ENCODE data around the gene ZNF865. TPM values are rescaled to one million over a fixed set of nuclear protein-coding genes. Genes with fewer than 3 reads are reported as not detected.
A peak's percentile ranks its signal among the peaks of the same experiment; 100 is the strongest.

Gene ZNF865
- total and polyA plus RNA-seq, 2 of the 8 experiments (the other 6 are each of a cell fraction or from before 2014, with no cell fraction given), result 3.5 to 13.6 TPM

DNA sequence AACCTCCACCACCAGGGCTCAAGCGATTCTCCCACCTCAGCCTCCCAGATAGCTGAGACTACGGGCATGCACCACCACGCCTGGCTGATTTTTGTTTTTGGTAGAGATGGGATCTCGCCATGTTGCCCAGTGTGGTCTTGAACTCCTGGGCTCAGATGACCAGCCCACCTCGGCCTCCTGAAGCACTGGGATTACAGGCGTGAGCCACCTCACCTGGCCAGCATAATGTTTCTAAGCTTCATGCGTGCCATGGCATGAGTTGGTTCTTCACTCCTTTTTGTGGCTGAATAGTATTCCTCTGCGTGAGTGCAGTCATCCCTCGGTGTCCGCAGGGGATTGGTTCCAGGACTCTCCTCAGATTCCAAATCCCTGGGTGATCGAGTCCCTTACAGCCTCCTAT lies 20.6 kb upstream of the ZNF865 start:
- H4K20me1 ChIP-seq (replicated peaks in 1 of 2; ENCODE audit: control insufficient read depth in 1 of 2, insufficient read depth in 2 of 2, low read length in 2 of 2), result no peaks in the 10 kb centered on the region
- no peak overlapping the region for H2BK120ac ChIP-seq (replicated peaks; ENCODE audit: low read depth, low read length)
- ChIA-PET CTCF (ENCODE audit: partially characterized antibody) (interaction anchor here (1.0 to 2.3 kb wide), 3 partner anchors 21 to 54 kb away, joined by 4 to 8 read pairs (median 8); partner anchors contain the start of gene ZNF865), POLR2A (ENCODE audit: partially characterized antibody) (interaction anchor here (1.4 to 5.5 kb wide), 4 partner anchors 14 to 40 kb away, joined by 4 to 42 read pairs (median 8); partner anchors contain the start of genes FIZ1, ZNF524 and ZNF784)
- H2AK5ac ChIP-seq (ENCODE audit: low read depth, low read length), result no peak overlapping the region
- H3K18ac ChIP-seq (ENCODE audit: extremely low read depth, low read length), result no peak overlapping the region
- 84% methylated on average over 11 of the region's 11 CpGs; no CpG with 5 or more reads in 1 of the 2 experiments for WGBS, 2 experiments (ENCODE audit: extremely low coverage in 1 of 2, insufficient coverage in 1 of 2, insufficient read length in 1 of 2, insufficient replicate concordance in 2 of 2, low coverage in 1 of 2, low lambda C conversion rate in 2 of 2, missing lambda C conversion rate in 1 of 2)
- 0 out of 8 replicates have a peak overlapping the region, but pooled peaks of 1 of the 4 experiments have one; percentile 60 for H3K4me3 ChIP-seq (ENCODE audit: extremely low read depth in 1 of 4, insufficient read depth in 2 of 4, low read depth in 3 of 4, low read length in 4 of 4)
- H3K79me1 ChIP-seq (ENCODE audit: low read depth, low read length), result peaks cover 3% of the 10 kb centered on the region; the same call in 1 of the 2 replicates
- no peak for FAIRE-seq
- 0 out of 2 replicates have a peak overlapping the region, but pooled peaks have one; percentile 43 for H2BK20ac ChIP-seq (ENCODE audit: low read length)
- H2BK15ac ChIP-seq (ENCODE audit: low read length), result 0 out of 2 replicates have a peak overlapping the region, but pooled peaks have one; percentile 5
- H3K9ac ChIP-seq (replicated peaks in 1 of 4; ENCODE audit: extremely low read depth in 1 of 4, low read depth in 3 of 4, low read length in 3 of 4), result no peak overlapping the region
- DNase-seq (ENCODE audit: low read depth in 1 of 2, low spot score in 2 of 2), result no peak
- no peak overlapping the region for H3K23ac ChIP-seq (ENCODE audit: insufficient read length)
- no peak overlapping the region; the same call in 1 of the 2 replicates for H4K8ac ChIP-seq (ENCODE audit: extremely low read depth, insufficient read depth, low read length)
- no peak overlapping the region for H3K27ac ChIP-seq (ENCODE audit: low read depth, low read length)
- H3K9me3 ChIP-seq (ENCODE audit: insufficient read depth in 2 of 2, low read depth in 1 of 2, low read length in 1 of 2), result no peaks in the 10 kb centered on the region
- peaks cover 0 to 4% (median 1%) of the 10 kb centered on the region in 4 experiments; a peak in 5 of 7 replicates for H3K4me1 ChIP-seq (replicated peaks in 1 of 4; ENCODE audit: control insufficient read depth in 3 of 4, insufficient read depth in 4 of 4, low read length in 3 of 4)
- peak overlapping the region in 1 of 2 experiments; percentile 73; a peak in 1 of 4 replicates for H3K4me2 ChIP-seq (ENCODE audit: insufficient read depth in 1 of 2, low read depth in 2 of 2, low read length in 2 of 2)
- H2AFZ ChIP-seq (ENCODE audit: low read length), result no peak overlapping the region
- H3K36me3 ChIP-seq (ENCODE audit: control insufficient read depth in 2 of 4, insufficient read depth in 4 of 4, low read length in 3 of 4), result no peaks in the 10 kb centered on the region
- H4K5ac ChIP-seq (ENCODE audit: insufficient read length, low read depth, low read length), result no peak overlapping the region
- TF ChIP-seq SP2 (IDR thresholded peaks at IDR 0.05; ENCODE audit: low read length) (no peak), EP300 (IDR thresholded peaks at IDR 0.05; ENCODE audit: borderline replicate concordance in 1 of 2, low read depth in 2 of 2, low read length in 2 of 2) (no peak), SP1 (IDR thresholded peaks at IDR 0.05; ENCODE audit: low read depth, low read length) (no peak), SIX5 (IDR thresholded peaks at IDR 0.05; ENCODE audit: low read depth, low read length) (no peak), JUN (IDR thresholded peaks at IDR 0.05; ENCODE audit: low read depth, low read length) (no peak), EZH2 (IDR thresholded peaks at IDR 0.05; ENCODE audit: low read depth, low read length, severe bottlenecking) (no peak)
- TF ChIP-seq, protein P1, sequence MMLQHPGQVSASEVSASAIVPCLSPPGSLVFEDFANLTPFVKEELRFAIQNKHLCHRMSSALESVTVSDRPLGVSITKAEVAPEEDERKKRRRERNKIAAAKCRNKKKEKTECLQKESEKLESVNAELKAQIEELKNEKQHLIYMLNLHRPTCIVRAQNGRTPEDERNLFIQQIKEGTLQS (IDR thresholded peaks at IDR 0.05; ENCODE audit: insufficient read depth, low read depth, low read length), result no peak
- H3K56ac ChIP-seq (replicated peaks; ENCODE audit: insufficient read length, low read depth, low read length), result no peak overlapping the region
- H2BK5ac ChIP-seq (ENCODE audit: low read depth, low read length), result no peak overlapping the region
- H2BK12ac ChIP-seq (ENCODE audit: low read depth, low read length), result no peak overlapping the region
- H3K4ac ChIP-seq (replicated peaks; ENCODE audit: insufficient read length, low read depth, low read length), result no peak overlapping the region
- H4K91ac ChIP-seq (replicated peaks; ENCODE audit: insufficient read length, low read length), result no peak overlapping the region
- H3K23me2 ChIP-seq (ENCODE audit: low read depth, low read length), result peaks cover 14% of the 10 kb centered on the region
- H3K14ac ChIP-seq (ENCODE audit: insufficient read length), result no peak overlapping the region
- H3K79me2 ChIP-seq (ENCODE audit: control insufficient read depth in 1 of 2, insufficient read depth in 2 of 2, low read length in 2 of 2), result peaks cover under 1 to 2% of the 10 kb centered on the region in 2 experiments; a peak in 3 of 4 replicates
- no peaks in the 10 kb centered on the region; a peak in 1 of 7 replicates for H3K27me3 ChIP-seq (replicated peaks in 1 of 4; ENCODE audit: control insufficient read depth in 3 of 4, extremely low read depth in 1 of 4, insufficient read depth in 3 of 4, low read length in 3 of 4)

Measured in H1 (cell line).